Upper lobe of right lung (tissue), 1 donor: ENCODE results near the gene C17orf75. TPM values are rescaled to one million over a fixed set of nuclear protein-coding genes. Genes with fewer than 3 reads are reported as not detected.

Source experiments
- ATAC-seq: fragments of 200-7000 bp; cut with Tn5 transposase; one replicate; pipeline ENCODE4 v1.9.1; 2020; ENCODE audit warnings: mild to moderate bottlenecking, moderate library complexity
- DNase-seq: peaks from one replicate; pipeline ENCODE4 v3.0.0-alpha.2; 2020
- H3K27ac ChIP-seq: fragments of 200-600 bp; one replicate; pipeline ENCODE4 v1.8.0; 2022
- H3K27me3 ChIP-seq: fragments of 200-600 bp; one replicate; pipeline ENCODE4 v1.8.0; 2022; ENCODE audit warnings: mild to moderate bottlenecking
- H3K36me3 ChIP-seq: fragments of 200-600 bp; one replicate; pipeline ENCODE4 v1.8.0; 2022
- H3K4me1 ChIP-seq: fragments of 200-600 bp; one replicate; pipeline ENCODE4 v1.8.0; 2022
- H3K4me3 ChIP-seq: fragments of 200-600 bp; one replicate; pipeline ENCODE4 v1.8.0; 2022; ENCODE audit warnings: mild to moderate bottlenecking
- H3K9me3 ChIP-seq: fragments of 200-600 bp; one replicate; pipeline ENCODE4 v1.8.0; 2022
- CTCF ChIP-seq: fragments of 200-600 bp; IDR thresholded peaks from one replicate; pipeline ENCODE4 v1.8.0; 2022; ENCODE audit warnings: antibody characterized with exemption
- intact Hi-C: fragments of 100-400 bp; cut with DNase I; formaldehyde crosslinking; loops from one replicate; pipeline ENCODE4 v1.11.0; 2022
- total RNA-seq: library from RNA; stranded (reverse); fragmentation: NEBNext Ultra II Directional; extraction: Animal tissue kit (Norgen Biotek cat#: 25700); gene quantifications from one replicate; pipeline ENCODE4 v1.2.1, GENCODE V29; 2021
- donor health status: DM: no; HTN: yes; CAD: no; lungs with severe emphysema.

The C17orf75 gene
- total RNA-seq, 1 donor from 2014 or later: 14.2 TPM

GRCh38 chr17:32286518-32286900 lies 55.5 kb downstream of the C17orf75 start:
- DNase-seq (no peak), ATAC-seq (no peak)
- TF ChIP-seq CTCF: no peak
- no peak overlapping the region for H3K27ac ChIP-seq
- intact Hi-C loops: no loop called here
- H3K9me3 ChIP-seq: no peaks in the 10 kb centered on the region
- H3K4me3 ChIP-seq: no peak overlapping the region
- no peaks in the 10 kb centered on the region for H3K27me3 ChIP-seq
- no peaks in the 10 kb centered on the region for H3K4me1 ChIP-seq
- no peaks in the 10 kb centered on the region for H3K36me3 ChIP-seq

GRCh38 chr17:32285746-32286517 lies 56.0 kb downstream of the C17orf75 start:
- H3K4me3 ChIP-seq: no peak overlapping the region
- TF ChIP-seq CTCF: no peak
- H3K27ac ChIP-seq: no peak overlapping the region
- ATAC-seq (no peak), DNase-seq (no peak)
- no peaks in the 10 kb centered on the region for H3K4me1 ChIP-seq
- no peaks in the 10 kb centered on the region for H3K36me3 ChIP-seq
- no peaks in the 10 kb centered on the region for H3K9me3 ChIP-seq
- intact Hi-C loops: no loop called here
- H3K27me3 ChIP-seq: no peaks in the 10 kb centered on the region

- H3K9me3 ChIP-seq: no peaks in the 10 kb centered on the region
- H3K4me1 ChIP-seq: no peaks in the 10 kb centered on the region
- ATAC-seq: no peak
- no peak for DNase-seq
- no peaks in the 10 kb centered on the region for H3K27me3 ChIP-seq
- H3K27ac ChIP-seq: no peak overlapping the region
- TF ChIP-seq CTCF: no peak
- no peaks in the 10 kb centered on the region for H3K36me3 ChIP-seq
- no peak overlapping the region for H3K4me3 ChIP-seq
- intact Hi-C loops: no loop called here
These were observed 56.7 kb downstream of the C17orf75 start for GRCh38 chr17:32285306-32285705.

GRCh38 chr17:32283745-32284201 lies 58.2 kb downstream of the C17orf75 start:
- H3K36me3 ChIP-seq: no peaks in the 10 kb centered on the region
- H3K27me3 ChIP-seq: no peaks in the 10 kb centered on the region
- H3K4me1 ChIP-seq: no peaks in the 10 kb centered on the region
- intact Hi-C loops: no loop called here
- ATAC-seq (no peak), DNase-seq (no peak)
- H3K27ac ChIP-seq: no peak overlapping the region
- H3K9me3 ChIP-seq: no peaks in the 10 kb centered on the region
- H3K4me3 ChIP-seq: no peak overlapping the region
- no peak for TF ChIP-seq CTCF

- H3K9me3 ChIP-seq: no peaks in the 10 kb centered on the region
- no peaks in the 10 kb centered on the region for H3K36me3 ChIP-seq
- intact Hi-C loops: no loop called here
- DNase-seq: no peak
- TF ChIP-seq CTCF: no peak
- H3K4me1 ChIP-seq: no peaks in the 10 kb centered on the region
- no peak overlapping the region for H3K27ac ChIP-seq
- no peaks in the 10 kb centered on the region for H3K27me3 ChIP-seq
- no peak for ATAC-seq
- no peak overlapping the region for H3K4me3 ChIP-seq
These were observed 60.9 kb downstream of the C17orf75 start for GRCh38 chr17:32281011-32281451.
